ENCODE results near the gene CENPS. TPM values are rescaled to one million over a fixed set of nuclear protein-coding genes. Genes with fewer than 3 reads are reported as not detected.
"Not testable (repeated sequence)": the region's sequence is repeated elsewhere in the genome, so short reads cannot be mapped to it uniquely, and the experiment has no call there.

CENPS gene
- total RNA-seq, 1 donor: 17.4 TPM

DNA sequence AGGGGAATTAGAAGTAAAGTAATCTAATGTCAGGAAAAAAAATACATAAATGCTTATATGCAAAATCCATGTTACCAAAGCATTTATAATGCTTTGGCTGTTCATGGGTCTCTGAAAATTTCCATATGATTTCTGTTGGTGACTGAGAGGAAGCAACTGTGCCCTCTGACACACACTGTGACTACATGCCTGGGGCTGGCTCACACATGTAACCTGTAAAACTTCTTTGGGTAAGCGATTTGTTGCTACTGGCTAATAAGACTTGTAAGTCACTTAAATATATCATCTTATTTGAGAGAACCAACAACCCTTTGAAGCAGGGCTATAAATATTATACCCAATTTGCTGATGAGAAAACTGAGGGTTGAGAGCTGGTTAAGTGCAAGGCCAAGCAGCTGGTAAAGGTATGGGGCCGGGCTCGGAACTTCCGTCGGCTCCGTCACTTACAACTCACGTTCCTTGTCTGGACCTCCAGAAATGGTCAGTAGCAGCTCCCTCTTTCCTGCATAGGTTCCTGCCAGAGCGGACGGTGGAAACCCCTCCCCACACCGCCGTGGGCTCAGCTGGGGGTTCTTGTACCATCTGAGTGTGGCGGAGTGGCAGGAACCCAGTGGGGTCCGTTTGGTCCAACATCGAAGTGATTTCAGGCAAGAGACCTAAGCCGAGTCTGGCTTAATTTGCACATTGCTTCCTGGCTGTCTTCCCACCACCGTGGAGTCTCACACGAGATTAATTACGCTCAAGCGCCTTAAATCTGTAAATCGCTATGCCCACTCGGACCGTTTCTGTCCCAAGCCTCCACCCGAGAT, 41.4 kb downstream of the CENPS start:
- peaks cover 31% of the 10 kb centered on the region for H3K79me2 ChIP-seq (ENCODE audit: insufficient read depth, low read length)
- peak; percentile 75 for DNase-seq (ENCODE audit: insufficient read length, low spot score, missing footprints)
- H3K27ac ChIP-seq (ENCODE audit: low read depth, low read length): peak overlapping the region; percentile 27
- H3K4me2 ChIP-seq (ENCODE audit: insufficient read depth, low read length): peak overlapping the region; percentile 73
- H3K4me3 ChIP-seq (ENCODE audit: insufficient read depth, low read length): peak overlapping the region; percentile 78
- TF ChIP-seq, protein P1, sequence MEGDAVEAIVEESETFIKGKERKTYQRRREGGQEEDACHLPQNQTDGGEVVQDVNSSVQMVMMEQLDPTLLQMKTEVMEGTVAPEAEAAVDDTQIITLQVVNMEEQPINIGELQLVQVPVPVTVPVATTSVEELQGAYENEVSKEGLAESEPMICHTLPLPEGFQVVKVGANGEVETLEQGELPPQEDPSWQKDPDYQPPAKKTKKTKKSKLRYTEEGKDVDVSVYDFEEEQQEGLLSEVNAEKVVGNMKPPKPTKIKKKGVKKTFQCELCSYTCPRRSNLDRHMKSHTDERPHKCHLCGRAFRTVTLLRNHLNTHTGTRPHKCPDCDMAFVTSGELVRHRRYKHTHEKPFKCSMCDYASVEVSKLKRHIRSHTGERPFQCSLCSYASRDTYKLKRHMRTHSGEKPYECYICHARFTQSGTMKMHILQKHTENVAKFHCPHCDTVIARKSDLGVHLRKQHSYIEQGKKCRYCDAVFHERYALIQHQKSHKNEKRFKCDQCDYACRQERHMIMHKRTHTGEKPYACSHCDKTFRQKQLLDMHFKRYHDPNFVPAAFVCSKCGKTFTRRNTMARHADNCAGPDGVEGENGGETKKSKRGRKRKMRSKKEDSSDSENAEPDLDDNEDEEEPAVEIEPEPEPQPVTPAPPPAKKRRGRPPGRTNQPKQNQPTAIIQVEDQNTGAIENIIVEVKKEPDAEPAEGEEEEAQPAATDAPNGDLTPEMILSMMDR (IDR thresholded peaks at IDR 0.05; ENCODE audit: extremely low read depth, low read depth, low read length): no peak
- H4K20me1 ChIP-seq (ENCODE audit: insufficient read depth, low read length): no peaks in the 10 kb centered on the region
- H3K4me1 ChIP-seq (ENCODE audit: insufficient read depth, low read length): peaks cover 10% of the 10 kb centered on the region
- peaks cover 16% of the 10 kb centered on the region for H3K36me3 ChIP-seq (ENCODE audit: insufficient read depth, low read length)
- peak overlapping the region; percentile 80 for H2AFZ ChIP-seq (ENCODE audit: low read length)
- H3K27me3 ChIP-seq (ENCODE audit: insufficient read depth, low read length): no peaks in the 10 kb centered on the region
- H3K9me3 ChIP-seq (ENCODE audit: low read depth, low read length): no peaks in the 10 kb centered on the region

DNA sequence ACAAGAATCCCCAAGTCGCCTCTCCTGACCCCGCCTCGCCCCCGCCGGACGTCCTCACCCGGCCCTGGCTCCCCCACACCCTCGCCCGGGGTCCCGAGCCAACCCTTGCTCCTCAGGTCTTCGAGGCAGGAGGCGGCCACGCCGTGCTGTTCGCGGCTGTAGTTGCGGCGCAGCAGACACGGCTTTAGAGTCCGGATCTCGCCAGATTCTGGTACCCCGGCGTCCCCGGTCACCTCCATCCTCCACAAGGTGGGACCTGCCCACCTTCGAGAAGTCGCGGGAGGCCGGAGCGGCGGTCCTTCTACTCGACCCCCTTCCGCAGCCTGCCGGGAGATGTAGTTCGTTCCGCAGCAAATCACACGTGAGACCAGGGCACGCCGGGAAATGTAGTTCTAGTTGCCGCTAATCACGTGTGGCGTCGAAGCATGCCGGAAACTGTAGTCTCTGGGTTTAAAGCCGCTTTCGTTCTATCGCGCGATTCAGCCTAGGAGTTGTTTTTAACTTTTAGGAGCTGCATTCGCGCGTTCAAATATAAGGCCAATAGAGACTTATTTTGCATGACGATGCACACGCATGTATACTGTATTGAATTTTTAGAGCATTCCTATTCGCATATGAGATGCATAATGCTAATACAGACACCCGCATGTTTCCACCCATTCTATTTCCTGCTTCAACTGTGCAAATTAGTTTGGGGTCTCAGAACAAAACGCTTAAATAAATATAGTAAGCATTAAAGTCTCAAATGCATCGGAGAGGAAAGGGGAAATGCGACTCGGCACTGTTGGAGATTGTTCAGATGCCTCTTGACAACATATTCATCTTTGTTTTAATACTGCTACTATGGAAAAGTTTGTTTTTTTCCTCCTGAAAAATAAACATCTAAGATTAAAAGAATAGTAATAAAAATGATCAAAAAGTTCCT, 42.2 kb downstream of the CENPS start, which contains the start of gene DFFA:
Gene DFFA, minus strand, starts transcription at position 310 of the 925 bp plus-strand sequence. Its CDS starts 71 bp downstream, at position 239.
- peak within 1 kb of the TSS; percentile 80 for H2AFZ ChIP-seq (ENCODE audit: low read length)
- H3K4me3 ChIP-seq (ENCODE audit: insufficient read depth, low read length): peak within 1 kb of the TSS; percentile 78
- TF ChIP-seq, protein P1 (IDR thresholded peaks at IDR 0.05; ENCODE audit: extremely low read depth, low read depth, low read length): no peak
- H3K27ac ChIP-seq (ENCODE audit: low read depth, low read length): peak within 1 kb of the TSS; percentile 27
- H3K36me3 ChIP-seq (ENCODE audit: insufficient read depth, low read length): peaks cover 16% of the 10 kb centered on the region
- H3K79me2 ChIP-seq (ENCODE audit: insufficient read depth, low read length): peaks cover 38% of the 10 kb centered on the region
- peak; percentile 98 for DNase-seq (ENCODE audit: insufficient read length, low spot score, missing footprints)
- H3K4me2 ChIP-seq (ENCODE audit: insufficient read depth, low read length): peak within 1 kb of the TSS; percentile 73
- H3K9me3 ChIP-seq (ENCODE audit: low read depth, low read length): no peaks in the 10 kb centered on the region
- peaks cover 2% of the 10 kb centered on the region for H4K20me1 ChIP-seq (ENCODE audit: insufficient read depth, low read length)
- H3K4me1 ChIP-seq (ENCODE audit: insufficient read depth, low read length): peaks cover 10% of the 10 kb centered on the region
- no peaks in the 10 kb centered on the region for H3K27me3 ChIP-seq (ENCODE audit: insufficient read depth, low read length)

DNA sequence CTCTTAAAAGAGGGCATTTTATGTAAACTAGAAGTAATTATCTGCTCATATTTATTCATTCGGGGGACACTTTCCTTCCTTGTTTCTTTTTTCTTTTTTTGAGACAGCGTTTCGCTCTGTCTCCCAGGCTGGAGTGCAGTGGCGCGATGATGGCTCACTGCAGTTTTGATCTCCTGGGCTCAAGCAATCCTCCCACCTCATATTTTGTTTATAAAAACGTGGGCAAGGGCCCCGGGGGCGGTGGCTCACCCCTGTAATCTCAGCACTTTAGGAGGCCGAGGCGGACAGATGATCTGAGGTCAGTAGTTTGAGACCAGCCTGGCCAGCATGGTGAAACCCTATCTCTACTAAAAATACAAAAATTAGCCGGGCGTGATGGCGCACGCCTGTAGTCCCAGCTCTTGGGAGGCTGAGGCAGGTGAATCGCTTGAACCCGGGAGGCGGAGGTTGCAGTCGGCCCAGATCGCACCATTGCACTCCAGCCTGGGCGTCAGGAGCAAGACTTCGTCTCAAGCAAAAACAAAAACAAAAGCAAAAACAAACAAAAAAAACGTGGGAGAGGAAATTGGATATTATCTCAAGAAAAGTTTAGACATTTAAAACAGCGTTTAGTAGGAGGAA, 43.0 kb downstream of the CENPS start:
- Histone ChIP-seq H4K20me1 (ENCODE audit: insufficient read depth, low read length) (peaks cover 3% of the 10 kb centered on the region), H2AFZ (ENCODE audit: low read length) (peak overlapping the region; percentile 80), H3K79me2 (ENCODE audit: insufficient read depth, low read length) (peaks cover 44% of the 10 kb centered on the region), H3K4me3 (ENCODE audit: insufficient read depth, low read length) (peak overlapping the region; percentile 78), H3K27ac (ENCODE audit: low read depth, low read length) (no peak overlapping the region), H3K4me2 (ENCODE audit: insufficient read depth, low read length) (peak overlapping the region; percentile 73), H3K9me3 (ENCODE audit: low read depth, low read length) (no peaks in the 10 kb centered on the region), H3K27me3 (ENCODE audit: insufficient read depth, low read length) (no peaks in the 10 kb centered on the region), H3K4me1 (ENCODE audit: insufficient read depth, low read length) (peaks cover 10% of the 10 kb centered on the region), H3K36me3 (ENCODE audit: insufficient read depth, low read length) (peaks cover 10% of the 10 kb centered on the region)
- TF ChIP-seq, protein P1 (IDR thresholded peaks at IDR 0.05; ENCODE audit: extremely low read depth, low read depth, low read length): no peak
- no peak for DNase-seq (ENCODE audit: insufficient read length, low spot score, missing footprints)

DNA sequence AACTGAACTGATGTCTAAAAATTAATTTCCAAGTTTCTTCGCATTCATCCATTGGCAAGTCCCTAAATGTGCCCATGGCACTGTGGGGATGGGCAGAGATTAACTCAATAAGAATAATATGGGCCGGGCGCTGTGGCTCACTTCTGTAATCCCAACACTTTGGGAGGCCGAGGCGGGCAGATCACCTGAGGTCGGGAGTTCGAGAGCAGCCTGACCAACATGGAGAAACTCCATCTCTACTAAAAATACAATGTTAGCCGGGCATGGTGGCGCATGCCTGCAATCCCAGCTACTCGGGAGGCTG, 44.0 kb downstream of the CENPS start:
- H3K79me2 ChIP-seq (ENCODE audit: insufficient read depth, low read length): peaks cover 53% of the 10 kb centered on the region
- H3K4me2 ChIP-seq (ENCODE audit: insufficient read depth, low read length): peak overlapping the region; percentile 76

More for the DNA sequence above, 44.0 kb downstream of the CENPS start:
- not testable (repeated sequence) for H3K27ac ChIP-seq (ENCODE audit: low read depth, low read length); H3K4me1 ChIP-seq (ENCODE audit: insufficient read depth, low read length); H3K9me3 ChIP-seq (ENCODE audit: low read depth, low read length); H3K36me3 ChIP-seq (ENCODE audit: insufficient read depth, low read length); H4K20me1 ChIP-seq (ENCODE audit: insufficient read depth, low read length); DNase-seq (ENCODE audit: insufficient read length, low spot score, missing footprints); H3K27me3 ChIP-seq (ENCODE audit: insufficient read depth, low read length)
- Histone ChIP-seq H3K4me3 (ENCODE audit: insufficient read depth, low read length) (peak overlapping the region; percentile 94), H2AFZ (ENCODE audit: low read length) (peak overlapping the region; percentile 78)

Data from osteoblast (primary cell).